K562 (cell line): ENCODE results near the gene CCDC27. TPM values are rescaled to one million over a fixed set of nuclear protein-coding genes. Genes with fewer than 3 reads are reported as not detected.
A peak's percentile ranks its signal among the peaks of the same experiment; 100 is the strongest.

Experiments
- CEBPB ChIP-seq: fragments of 450-650 bp; IDR thresholded peaks from 2 replicates; pipeline ENCODE4 v1.6.1; 2016; ENCODE audit warnings: missing genetic modification characterization, missing compliant biosample characterization
- DACH1 ChIP-seq: fragments of 450-650 bp; IDR thresholded peaks from 2 replicates; pipeline ENCODE4 v1.6.1; 2018; ENCODE audit not compliant: partially characterized antibody
- KLF6 ChIP-seq: fragments of 250-450 bp; sonication (Bioruptor Pico); IDR thresholded peaks from 2 replicates; pipeline ENCODE4 v1.4.0; 2020; ENCODE audit warnings: mild to moderate bottlenecking, moderate library complexity, borderline replicate concordance
- POLR2AphosphoS5 ChIP-seq: IDR thresholded peaks from 2 replicates; pipeline ENCODE4 v1.6.1; 2011; ENCODE audit warnings: mild to moderate bottlenecking, low read depth, low read length, moderate library complexity; ENCODE audit not compliant: control insufficient read depth, insufficient read depth
- SREBF1 ChIP-seq: fragments of 150-350 bp; IDR thresholded peaks from 2 replicates; pipeline ENCODE4 v1.6.1; 2014; ENCODE audit warnings: antibody characterized with exemption, low read depth, low read length, borderline replicate concordance
- TCF7 ChIP-seq: sonication (generic); IDR thresholded peaks from 2 replicates; pipeline ENCODE4 v1.6.1; 2016; ENCODE audit warnings: antibody characterized with exemption, borderline replicate concordance
- ZNF165 ChIP-seq: fragments of 250-450 bp; sonication (Bioruptor Pico); IDR thresholded peaks from 2 replicates; pipeline ENCODE4 v1.4.0; 2020; ENCODE audit warnings: borderline replicate concordance
- ZNF253 ChIP-seq: fragments of 250-450 bp; sonication (Bioruptor Pico); conservative IDR thresholded peaks from 2 replicates; pipeline ENCODE4 v1.6.1; 2021; ENCODE audit warnings: mild to moderate bottlenecking
- ZNF586 ChIP-seq: fragments of 450-650 bp; formaldehyde crosslinking; conservative IDR thresholded peaks from 2 replicates; pipeline ENCODE4 v1.4.0; 2020; ENCODE audit warnings: mild to moderate bottlenecking, moderate library complexity
- polyA plus RNA-seq, 8 experiments: library from polyadenylated mRNA; depleted of rRNA in 4 of 8; stranded (reverse) in 5 of 8; unstranded in 3 of 8; fragments of >200 nt; fragmentation: Nextera tagmentation in 2 of 8; fragmentation: Illumina TruSeq in 1 of 8; extraction: Ambion mirVana in 2 of 8; extraction: Trizol in 1 of 8; gene quantifications; 2 replicates each; pipeline versions ENCODE4 v1.2.1 to v1.2.3, GENCODE V29; 2011 to 2014; ENCODE audit warnings: inconsistent platforms in 1 of 8, missing spikeins in 1 of 8
- total RNA-seq, 7 experiments: library from RNA; depleted of rRNA in 6 of 7; stranded (reverse); fragments of >200 nt in 6 of 7; fragmentation: Illumina TruSeq in 2 of 7; extraction: Trizol in 2 of 7; gene quantifications; 2 replicates each; pipeline versions ENCODE4 v1.2.1 to v1.2.3, GENCODE V29; 2011 to 2021; ENCODE audit warnings: low replicate concordance in 1 of 7
- TF ChIP-seq, protein P1 (sequence below): sonication (generic); formaldehyde crosslinking; IDR thresholded peaks from 2 replicates; pipeline ENCODE4 v1.9.0; 2022; ENCODE audit warnings: mild to moderate bottlenecking, missing genetic modification reagents
- TF ChIP-seq, protein P2 (sequence below), 2 experiments: fragments of 450-650 bp; conservative IDR thresholded peaks; 2 replicates each; pipeline ENCODE4 v1.6.1; 2017; ENCODE audit warnings: mild to moderate bottlenecking in 2 of 2, moderate library complexity in 2 of 2
- TF ChIP-seq, protein P3 (sequence below): IDR thresholded peaks from 2 replicates; pipeline ENCODE4 v1.6.1; 2012; ENCODE audit warnings: low read depth, low read length, improper control_type of control experiment, borderline replicate concordance
- TF ChIP-seq, protein P4 (sequence below): sonication (generic); formaldehyde crosslinking; IDR thresholded peaks from 2 replicates; pipeline ENCODE4 v1.8.1; 2023; ENCODE audit warnings: mild to moderate bottlenecking, missing genetic modification reagents
- TF ChIP-seq, protein P5 (sequence below): IDR thresholded peaks from 2 replicates; pipeline ENCODE4 v1.6.1; 2011; ENCODE audit warnings: borderline replicate concordance, low read depth, mild to moderate bottlenecking, moderate library complexity, low read length; ENCODE audit not compliant: insufficient read depth, poor library complexity, severe bottlenecking
- TF ChIP-seq, protein P6 (sequence below): fragments of 450-650 bp; IDR thresholded peaks from 2 replicates; pipeline ENCODE4 v1.6.1; 2017; ENCODE audit warnings: antibody characterized with exemption, mild to moderate bottlenecking

CCDC27 gene
- total and polyA plus RNA-seq, 9 of the 15 experiments (the other 6 are each of a cell fraction or from before 2014, with no cell fraction given), result 0.01 to 0.04 TPM; not detected in 7

DNA sequence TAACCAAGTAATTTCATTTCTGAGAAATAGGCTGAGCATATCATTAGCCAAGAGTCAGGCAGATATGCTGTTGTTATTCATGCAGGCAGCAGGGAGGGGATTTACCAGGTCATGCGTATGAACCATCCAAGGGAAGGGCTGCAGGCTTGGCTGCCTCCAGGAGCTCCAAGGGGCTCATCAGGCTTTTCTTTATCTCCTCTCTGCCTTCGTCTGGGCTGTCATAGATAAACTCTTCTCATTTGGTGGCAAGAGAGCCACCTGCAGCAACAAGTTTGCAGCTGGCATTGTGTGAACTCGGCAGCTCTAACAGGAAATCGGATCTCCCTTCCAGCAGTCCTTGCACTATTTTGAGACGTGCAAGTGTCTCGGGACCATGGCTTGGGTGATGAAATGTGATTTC, 7.5 kb downstream of the CCDC27 start (continued):
- TF ChIP-seq, protein P1, sequence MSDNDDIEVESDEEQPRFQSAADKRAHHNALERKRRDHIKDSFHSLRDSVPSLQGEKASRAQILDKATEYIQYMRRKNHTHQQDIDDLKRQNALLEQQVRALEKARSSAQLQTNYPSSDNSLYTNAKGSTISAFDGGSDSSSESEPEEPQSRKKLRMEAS (CRISPR knock-in tag), result no peak
- TF ChIP-seq POLR2AphosphoS5 (peak; percentile 58), SREBF1 (no peak), ZNF586 (CRISPR knock-in tag) (no peak), ZNF253 (no peak), KLF6 (CRISPR knock-in tag) (no peak), ZNF165 (CRISPR knock-in tag) (no peak), CEBPB (tag) (no peak), DACH1 (no peak), TCF7 (no peak)
- TF ChIP-seq, protein P2, sequence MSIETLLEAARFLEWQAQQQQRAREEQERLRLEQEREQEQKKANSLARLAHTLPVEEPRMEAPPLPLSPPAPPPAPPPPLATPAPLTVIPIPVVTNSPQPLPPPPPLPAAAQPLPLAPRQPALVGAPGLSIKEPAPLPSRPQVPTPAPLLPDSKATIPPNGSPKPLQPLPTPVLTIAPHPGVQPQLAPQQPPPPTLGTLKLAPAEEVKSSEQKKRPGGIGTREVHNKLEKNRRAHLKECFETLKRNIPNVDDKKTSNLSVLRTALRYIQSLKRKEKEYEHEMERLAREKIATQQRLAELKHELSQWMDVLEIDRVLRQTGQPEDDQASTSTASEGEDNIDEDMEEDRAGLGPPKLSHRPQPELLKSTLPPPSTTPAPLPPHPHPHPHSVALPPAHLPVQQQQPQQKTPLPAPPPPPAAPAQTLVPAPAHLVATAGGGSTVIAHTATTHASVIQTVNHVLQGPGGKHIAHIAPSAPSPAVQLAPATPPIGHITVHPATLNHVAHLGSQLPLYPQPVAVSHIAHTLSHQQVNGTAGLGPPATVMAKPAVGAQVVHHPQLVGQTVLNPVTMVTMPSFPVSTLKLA (conservative IDR thresholded peaks at IDR 0.05), result 0 out of 4 replicates have a peak, but pooled peaks of 1 of the 2 experiments have one; percentile 18
- TF ChIP-seq, protein P3, sequence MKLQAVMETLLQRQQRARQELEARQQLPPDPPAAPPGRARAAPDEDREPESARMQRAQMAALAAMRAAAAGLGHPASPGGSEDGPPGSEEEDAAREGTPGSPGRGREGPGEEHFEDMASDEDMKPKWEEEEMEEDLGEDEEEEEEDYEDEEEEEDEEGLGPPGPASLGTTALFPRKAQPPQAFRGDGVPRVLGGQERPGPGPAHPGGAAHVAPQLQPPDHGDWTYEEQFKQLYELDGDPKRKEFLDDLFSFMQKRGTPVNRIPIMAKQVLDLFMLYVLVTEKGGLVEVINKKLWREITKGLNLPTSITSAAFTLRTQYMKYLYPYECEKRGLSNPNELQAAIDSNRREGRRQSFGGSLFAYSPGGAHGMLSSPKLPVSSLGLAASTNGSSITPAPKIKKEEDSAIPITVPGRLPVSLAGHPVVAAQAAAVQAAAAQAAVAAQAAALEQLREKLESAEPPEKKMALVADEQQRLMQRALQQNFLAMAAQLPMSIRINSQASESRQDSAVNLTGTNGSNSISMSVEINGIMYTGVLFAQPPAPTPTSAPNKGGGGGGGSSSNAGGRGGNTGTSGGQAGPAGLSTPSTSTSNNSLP, result no peak
- TF ChIP-seq, protein P4, sequence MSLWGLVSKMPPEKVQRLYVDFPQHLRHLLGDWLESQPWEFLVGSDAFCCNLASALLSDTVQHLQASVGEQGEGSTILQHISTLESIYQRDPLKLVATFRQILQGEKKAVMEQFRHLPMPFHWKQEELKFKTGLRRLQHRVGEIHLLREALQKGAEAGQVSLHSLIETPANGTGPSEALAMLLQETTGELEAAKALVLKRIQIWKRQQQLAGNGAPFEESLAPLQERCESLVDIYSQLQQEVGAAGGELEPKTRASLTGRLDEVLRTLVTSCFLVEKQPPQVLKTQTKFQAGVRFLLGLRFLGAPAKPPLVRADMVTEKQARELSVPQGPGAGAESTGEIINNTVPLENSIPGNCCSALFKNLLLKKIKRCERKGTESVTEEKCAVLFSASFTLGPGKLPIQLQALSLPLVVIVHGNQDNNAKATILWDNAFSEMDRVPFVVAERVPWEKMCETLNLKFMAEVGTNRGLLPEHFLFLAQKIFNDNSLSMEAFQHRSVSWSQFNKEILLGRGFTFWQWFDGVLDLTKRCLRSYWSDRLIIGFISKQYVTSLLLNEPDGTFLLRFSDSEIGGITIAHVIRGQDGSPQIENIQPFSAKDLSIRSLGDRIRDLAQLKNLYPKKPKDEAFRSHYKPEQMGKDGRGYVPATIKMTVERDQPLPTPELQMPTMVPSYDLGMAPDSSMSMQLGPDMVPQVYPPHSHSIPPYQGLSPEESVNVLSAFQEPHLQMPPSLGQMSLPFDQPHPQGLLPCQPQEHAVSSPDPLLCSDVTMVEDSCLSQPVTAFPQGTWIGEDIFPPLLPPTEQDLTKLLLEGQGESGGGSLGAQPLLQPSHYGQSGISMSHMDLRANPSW (CRISPR knock-in tag), result no peak
- TF ChIP-seq, protein P5, sequence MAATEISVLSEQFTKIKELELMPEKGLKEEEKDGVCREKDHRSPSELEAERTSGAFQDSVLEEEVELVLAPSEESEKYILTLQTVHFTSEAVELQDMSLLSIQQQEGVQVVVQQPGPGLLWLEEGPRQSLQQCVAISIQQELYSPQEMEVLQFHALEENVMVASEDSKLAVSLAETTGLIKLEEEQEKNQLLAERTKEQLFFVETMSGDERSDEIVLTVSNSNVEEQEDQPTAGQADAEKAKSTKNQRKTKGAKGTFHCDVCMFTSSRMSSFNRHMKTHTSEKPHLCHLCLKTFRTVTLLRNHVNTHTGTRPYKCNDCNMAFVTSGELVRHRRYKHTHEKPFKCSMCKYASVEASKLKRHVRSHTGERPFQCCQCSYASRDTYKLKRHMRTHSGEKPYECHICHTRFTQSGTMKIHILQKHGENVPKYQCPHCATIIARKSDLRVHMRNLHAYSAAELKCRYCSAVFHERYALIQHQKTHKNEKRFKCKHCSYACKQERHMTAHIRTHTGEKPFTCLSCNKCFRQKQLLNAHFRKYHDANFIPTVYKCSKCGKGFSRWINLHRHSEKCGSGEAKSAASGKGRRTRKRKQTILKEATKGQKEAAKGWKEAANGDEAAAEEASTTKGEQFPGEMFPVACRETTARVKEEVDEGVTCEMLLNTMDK, result no peak
- TF ChIP-seq, protein P6, sequence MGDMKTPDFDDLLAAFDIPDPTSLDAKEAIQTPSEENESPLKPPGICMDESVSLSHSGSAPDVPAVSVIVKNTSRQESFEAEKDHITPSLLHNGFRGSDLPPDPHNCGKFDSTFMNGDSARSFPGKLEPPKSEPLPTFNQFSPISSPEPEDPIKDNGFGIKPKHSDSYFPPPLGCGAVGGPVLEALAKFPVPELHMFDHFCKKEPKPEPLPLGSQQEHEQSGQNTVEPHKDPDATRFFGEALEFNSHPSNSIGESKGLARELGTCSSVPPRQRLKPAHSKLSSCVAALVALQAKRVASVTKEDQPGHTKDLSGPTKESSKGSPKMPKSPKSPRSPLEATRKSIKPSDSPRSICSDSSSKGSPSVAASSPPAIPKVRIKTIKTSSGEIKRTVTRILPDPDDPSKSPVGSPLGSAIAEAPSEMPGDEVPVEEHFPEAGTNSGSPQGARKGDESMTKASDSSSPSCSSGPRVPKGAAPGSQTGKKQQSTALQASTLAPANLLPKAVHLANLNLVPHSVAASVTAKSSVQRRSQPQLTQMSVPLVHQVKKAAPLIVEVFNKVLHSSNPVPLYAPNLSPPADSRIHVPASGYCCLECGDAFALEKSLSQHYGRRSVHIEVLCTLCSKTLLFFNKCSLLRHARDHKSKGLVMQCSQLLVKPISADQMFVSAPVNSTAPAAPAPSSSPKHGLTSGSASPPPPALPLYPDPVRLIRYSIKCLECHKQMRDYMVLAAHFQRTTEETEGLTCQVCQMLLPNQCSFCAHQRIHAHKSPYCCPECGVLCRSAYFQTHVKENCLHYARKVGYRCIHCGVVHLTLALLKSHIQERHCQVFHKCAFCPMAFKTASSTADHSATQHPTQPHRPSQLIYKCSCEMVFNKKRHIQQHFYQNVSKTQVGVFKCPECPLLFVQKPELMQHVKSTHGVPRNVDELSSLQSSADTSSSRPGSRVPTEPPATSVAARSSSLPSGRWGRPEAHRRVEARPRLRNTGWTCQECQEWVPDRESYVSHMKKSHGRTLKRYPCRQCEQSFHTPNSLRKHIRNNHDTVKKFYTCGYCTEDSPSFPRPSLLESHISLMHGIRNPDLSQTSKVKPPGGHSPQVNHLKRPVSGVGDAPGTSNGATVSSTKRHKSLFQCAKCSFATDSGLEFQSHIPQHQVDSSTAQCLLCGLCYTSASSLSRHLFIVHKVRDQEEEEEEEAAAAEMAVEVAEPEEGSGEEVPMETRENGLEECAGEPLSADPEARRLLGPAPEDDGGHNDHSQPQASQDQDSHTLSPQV, result no peak
